GM19240 (cell line): ENCODE measurements around the gene HINT3.
"Not testable (repeated sequence)": the region's sequence is repeated elsewhere in the genome, so short reads cannot be mapped to it uniquely, and the experiment has no call there.

Experiments used
- DNase-seq: peaks from one replicate; pipeline ENCODE4 v3.0.0; 2011; ENCODE audit warnings: low spot score; ENCODE audit not compliant: insufficient read length

The HINT3 gene

GRCh38 chr6:125961117-125961516 is 4.5 kb downstream of the HINT3 start:
- no peak for DNase-seq

- no peak for DNase-seq
These were observed 6.4 kb downstream of the HINT3 start for GRCh38 chr6:125962900-125963497.

- no peak for DNase-seq
These were observed 7.2 kb downstream of the HINT3 start for GRCh38 chr6:125963817-125964216.

- no peak for DNase-seq
These were observed 10.0 kb downstream of the HINT3 start for GRCh38 chr6:125966569-125966968.

GRCh38 chr6:125968493-125968892 is 11.9 kb downstream of the HINT3 start:
- no peak for DNase-seq

- DNase-seq, result no peak
These were observed 14.2 kb downstream of the HINT3 start for GRCh38 chr6:125970760-125971159.

- DNase-seq, result not testable (repeated sequence)
These were observed 15.9 kb downstream of the HINT3 start for GRCh38 chr6:125972478-125972877.

GRCh38 chr6:125974214-125974866 is 17.8 kb downstream of the HINT3 start:
- no peak for DNase-seq

GRCh38 chr6:125979101-125979500 is 22.5 kb downstream of the HINT3 start:
- no peak for DNase-seq

GRCh38 chr6:125981571-125982185 is 25.1 kb downstream of the HINT3 start:
- no peak for DNase-seq

- no peak for DNase-seq
These were observed 26.8 kb downstream of the HINT3 start for GRCh38 chr6:125983246-125983945.

- no peak for DNase-seq
These were observed 27.7 kb downstream of the HINT3 start for GRCh38 chr6:125984311-125984710.

- no peak for DNase-seq
These were observed 29.0 kb downstream of the HINT3 start for GRCh38 chr6:125985522-125985921.

- DNase-seq, result no peak
These were observed 29.4 kb downstream of the HINT3 start for GRCh38 chr6:125985979-125986300.

GRCh38 chr6:125986301-125987025 is 29.9 kb downstream of the HINT3 start, which contains the start of gene TRMT11:
Gene TRMT11, plus strand, starts transcription at chr6:125986540. Its CDS starts 11 bp downstream, at chr6:125986551.
- DNase-seq, result peak; percentile 61

- DNase-seq, result no peak
These were observed 30.6 kb downstream of the HINT3 start for GRCh38 chr6:125987026-125987617.

- DNase-seq, result no peak
These were observed 31.7 kb downstream of the HINT3 start for GRCh38 chr6:125988280-125988679.

GRCh38 chr6:125989631-125990030 is 33.1 kb downstream of the HINT3 start:
- no peak for DNase-seq

- no peak for DNase-seq
These were observed 35.1 kb downstream of the HINT3 start for GRCh38 chr6:125991653-125992052.

GRCh38 chr6:125994670-125995488 is 38.3 kb downstream of the HINT3 start:
- no peak for DNase-seq
